AG09309 (cell line): Measurements from ENCODE around the gene ADNP2.

Experiments used
- DNase-seq: peaks from one replicate; pipeline ENCODE4 v3.0.0-alpha.2; 2010; ENCODE audit warnings: low read depth
- H3K4me3 ChIP-seq: 2 replicates; pipeline ENCODE4 v1.5.1; 2011; ENCODE audit warnings: mild to moderate bottlenecking, low read depth, low read length, moderate library complexity; ENCODE audit not compliant: control insufficient read depth
- TF ChIP-seq, protein P1 (sequence below): IDR thresholded peaks from 2 replicates; pipeline ENCODE4 v1.5.1; 2011; ENCODE audit warnings: mild to moderate bottlenecking, low read depth, low read length, inconsistent platforms; ENCODE audit not compliant: insufficient read depth, control insufficient read depth; ENCODE audit errors: missing control alignments

Gene ADNP2

DNA sequence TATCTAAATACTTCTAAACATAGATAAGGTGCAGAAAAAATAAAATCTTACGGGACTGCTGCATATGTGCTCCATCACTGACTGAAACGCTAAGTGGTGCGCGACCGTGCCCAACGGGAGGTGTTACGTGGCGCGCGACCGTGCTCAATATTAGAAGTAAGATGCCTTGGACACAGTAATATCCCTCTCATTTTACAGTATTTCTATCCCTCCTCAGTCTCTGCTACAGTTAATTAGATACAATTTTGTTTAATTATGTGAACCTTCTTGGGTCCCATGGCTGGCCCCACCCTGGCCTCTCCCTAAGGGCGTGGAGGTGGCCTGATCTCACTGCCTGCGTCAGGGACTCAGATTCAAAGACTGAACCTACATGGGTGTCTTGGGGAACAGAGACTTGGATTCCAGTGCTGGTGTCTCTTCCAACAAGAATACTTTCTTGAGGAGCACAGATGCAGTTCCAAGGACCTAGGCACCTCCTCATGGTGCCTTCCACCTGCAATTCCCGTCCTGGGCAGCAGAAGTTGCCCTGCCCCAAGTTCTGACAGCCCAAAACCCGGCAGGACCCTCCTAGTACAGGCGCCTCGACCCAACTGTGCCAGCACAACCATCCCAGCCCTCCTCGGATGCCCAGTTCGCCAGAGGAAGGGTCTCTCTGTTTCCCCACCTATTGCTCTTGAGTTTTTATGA is 79.0 kb downstream of the ADNP2 start:
- no peak overlapping the region for H3K4me3 ChIP-seq
- TF ChIP-seq, protein P1, sequence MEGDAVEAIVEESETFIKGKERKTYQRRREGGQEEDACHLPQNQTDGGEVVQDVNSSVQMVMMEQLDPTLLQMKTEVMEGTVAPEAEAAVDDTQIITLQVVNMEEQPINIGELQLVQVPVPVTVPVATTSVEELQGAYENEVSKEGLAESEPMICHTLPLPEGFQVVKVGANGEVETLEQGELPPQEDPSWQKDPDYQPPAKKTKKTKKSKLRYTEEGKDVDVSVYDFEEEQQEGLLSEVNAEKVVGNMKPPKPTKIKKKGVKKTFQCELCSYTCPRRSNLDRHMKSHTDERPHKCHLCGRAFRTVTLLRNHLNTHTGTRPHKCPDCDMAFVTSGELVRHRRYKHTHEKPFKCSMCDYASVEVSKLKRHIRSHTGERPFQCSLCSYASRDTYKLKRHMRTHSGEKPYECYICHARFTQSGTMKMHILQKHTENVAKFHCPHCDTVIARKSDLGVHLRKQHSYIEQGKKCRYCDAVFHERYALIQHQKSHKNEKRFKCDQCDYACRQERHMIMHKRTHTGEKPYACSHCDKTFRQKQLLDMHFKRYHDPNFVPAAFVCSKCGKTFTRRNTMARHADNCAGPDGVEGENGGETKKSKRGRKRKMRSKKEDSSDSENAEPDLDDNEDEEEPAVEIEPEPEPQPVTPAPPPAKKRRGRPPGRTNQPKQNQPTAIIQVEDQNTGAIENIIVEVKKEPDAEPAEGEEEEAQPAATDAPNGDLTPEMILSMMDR = no peak
- no peak for DNase-seq

DNA sequence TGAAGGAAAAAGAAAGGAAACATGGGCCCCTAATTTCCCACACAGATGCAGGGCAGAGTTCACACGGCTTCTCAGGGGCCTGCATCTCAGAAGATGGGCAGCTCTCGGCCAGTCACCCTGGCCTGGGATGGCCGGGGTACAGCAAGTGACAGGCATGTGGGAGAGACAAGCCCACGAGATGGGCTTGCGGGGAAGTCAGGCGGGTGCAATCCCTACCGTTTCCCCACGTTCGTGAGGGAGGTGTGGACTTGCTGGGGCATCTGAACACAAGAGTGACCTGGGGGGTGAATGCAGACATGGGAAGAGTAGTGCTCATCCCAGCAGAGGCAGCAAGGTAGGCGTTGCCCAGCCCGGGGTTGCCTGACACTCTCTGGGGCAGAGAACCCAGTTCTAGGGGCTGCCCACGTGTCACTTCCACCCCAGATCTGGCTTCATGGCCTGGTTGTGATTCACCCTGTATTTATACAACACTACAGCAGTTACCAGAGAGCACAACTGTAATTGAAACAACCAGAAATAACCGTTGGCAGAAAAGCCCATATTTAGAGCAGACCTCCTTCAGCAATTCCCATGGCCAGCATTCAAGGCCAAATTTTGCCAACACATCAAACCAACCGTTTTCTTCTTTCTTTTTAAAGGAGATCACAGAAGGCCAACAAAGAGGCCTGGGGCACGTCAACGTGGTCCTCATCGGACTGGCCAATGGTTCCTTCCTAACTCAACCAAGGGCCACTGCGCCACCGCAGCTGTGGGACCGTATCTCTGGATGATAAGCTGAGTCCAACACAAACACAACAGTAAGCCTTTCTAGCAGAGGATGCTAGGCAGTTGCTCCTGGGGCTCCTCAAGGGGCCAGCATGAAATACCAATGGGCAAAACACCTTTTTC is 79.8 kb downstream of the ADNP2 start:
- no peak for DNase-seq
- TF ChIP-seq, protein P1 = no peak
- no peak overlapping the region for H3K4me3 ChIP-seq

DNA sequence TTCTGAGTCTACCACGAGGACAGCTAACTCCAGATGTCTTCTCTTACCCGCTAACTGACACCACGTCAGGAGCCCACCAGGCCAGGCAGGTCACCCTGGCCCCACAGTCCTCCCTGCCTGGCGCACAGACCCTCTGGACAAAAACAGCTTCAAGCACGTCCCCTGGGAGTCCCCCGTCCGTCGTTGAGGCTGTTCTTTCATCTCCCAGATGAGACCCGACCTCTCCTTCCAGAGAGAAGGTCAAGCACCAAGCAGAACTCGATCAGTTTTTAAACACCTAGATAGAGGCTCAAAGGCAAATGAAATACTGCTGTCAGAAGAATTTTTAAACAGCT is 80.4 kb downstream of the ADNP2 start:
- TF ChIP-seq, protein P1 = no peak
- DNase-seq = no peak
- no peak overlapping the region for H3K4me3 ChIP-seq
